ENCODE measurements around the gene ADCY3. TPM values are rescaled to one million over a fixed set of nuclear protein-coding genes. Genes with fewer than 3 reads are reported as not detected.

Gene ADCY3
- total RNA-seq, 3 donors from 2014 or later (not counting 1 experiment from before 2014, with no cell fraction given) = 5.4 to 9.2 (median 7.6) TPM

- no peak overlapping the region for H3K4me3 Mint-ChIP-seq
- peaks cover 9% of the 10 kb centered on the region in 2 donors for H3K4me1 Mint-ChIP-seq
- no peak for ATAC-seq
- intact Hi-C loops (cut with micrococcal nuclease) = no loop called here
- Histone ChIP-seq H3K9me3 (ENCODE audit: control insufficient read depth, insufficient read depth, low read length) (no peaks in the 10 kb centered on the region), H3K4me3 (ENCODE audit: low read length) (no peak overlapping the region), H3K27ac (ENCODE audit: low read length) (no peak overlapping the region), H3K27me3 (ENCODE audit: control insufficient read depth, insufficient read depth, low read length) (no peaks in the 10 kb centered on the region), H3K36me3 (ENCODE audit: control insufficient read depth, insufficient read depth, low read length) (peaks cover 37% of the 10 kb centered on the region), H3K4me1 (ENCODE audit: control insufficient read depth, insufficient read depth, low read length) (no peaks in the 10 kb centered on the region)
- 96% methylated on average over 7 of the region's 7 CpGs for WGBS (ENCODE audit: insufficient coverage)
- H3K27ac Mint-ChIP-seq = no peak overlapping the region
- H3K36me3 Mint-ChIP-seq = peaks cover 7% of the 10 kb centered on the region
- no peaks in the 10 kb centered on the region for H3K9me3 Mint-ChIP-seq
- no peak for DNase-seq
- no peak for TF ChIP-seq CTCF (IDR thresholded peaks at IDR 0.05)
- no peaks in the 10 kb centered on the region for H3K27me3 Mint-ChIP-seq (ENCODE audit: low read depth in 2 of 2)
These were observed 99.9 kb downstream of the ADCY3 start for GRCh38 chr2:24820175-24820513.

- Mint-ChIP-seq H3K36me3 (peaks cover 7% of the 10 kb centered on the region), H3K4me3 (no peak overlapping the region), H3K27ac (no peak overlapping the region), H3K9me3 (no peaks in the 10 kb centered on the region), H3K27me3 (ENCODE audit: low read depth in 2 of 2) (no peaks in the 10 kb centered on the region), H3K4me1 (peaks cover 12 to 13% of the 10 kb centered on the region in 2 donors)
- Histone ChIP-seq H3K27ac (ENCODE audit: low read length) (no peak overlapping the region), H3K4me3 (ENCODE audit: low read length) (no peak overlapping the region), H3K36me3 (ENCODE audit: control insufficient read depth, insufficient read depth, low read length) (peaks cover 37% of the 10 kb centered on the region), H3K4me1 (ENCODE audit: control insufficient read depth, insufficient read depth, low read length) (no peaks in the 10 kb centered on the region), H3K9me3 (ENCODE audit: control insufficient read depth, insufficient read depth, low read length) (no peaks in the 10 kb centered on the region), H3K27me3 (ENCODE audit: control insufficient read depth, insufficient read depth, low read length) (no peaks in the 10 kb centered on the region)
- TF ChIP-seq CTCF (IDR thresholded peaks at IDR 0.05) = no peak
- ATAC-seq = no peak
- 97% methylated on average over 14 of the region's 21 CpGs for WGBS (ENCODE audit: insufficient coverage)
- DNase-seq = no peak
- intact Hi-C loops (cut with micrococcal nuclease) = no loop called here
These were observed 100.4 kb downstream of the ADCY3 start for GRCh38 chr2:24819442-24820174.

- ATAC-seq = no peak
- peaks cover 7% of the 10 kb centered on the region for H3K36me3 Mint-ChIP-seq
- no peaks in the 10 kb centered on the region for H3K4me1 ChIP-seq (ENCODE audit: control insufficient read depth, insufficient read depth, low read length)
- no peaks in the 10 kb centered on the region for H3K27me3 ChIP-seq (ENCODE audit: control insufficient read depth, insufficient read depth, low read length)
- no peak overlapping the region for H3K4me3 Mint-ChIP-seq
- no peak for DNase-seq
- peaks cover 20 to 22% of the 10 kb centered on the region in 2 donors for H3K4me1 Mint-ChIP-seq
- intact Hi-C loops (cut with micrococcal nuclease) = no loop called here
- TF ChIP-seq CTCF (IDR thresholded peaks at IDR 0.05) = no peak
- H3K4me3 ChIP-seq (ENCODE audit: low read length) = no peak overlapping the region
- H3K27ac ChIP-seq (ENCODE audit: low read length) = no peak overlapping the region
- no peaks in the 10 kb centered on the region for H3K27me3 Mint-ChIP-seq (ENCODE audit: low read depth in 2 of 2)
- no peak overlapping the region for H3K27ac Mint-ChIP-seq
- H3K36me3 ChIP-seq (ENCODE audit: control insufficient read depth, insufficient read depth, low read length) = peaks cover 37% of the 10 kb centered on the region
- WGBS (ENCODE audit: insufficient coverage) = 85% methylated on average over 9 of the region's 9 CpGs
- no peaks in the 10 kb centered on the region for H3K9me3 Mint-ChIP-seq
- no peaks in the 10 kb centered on the region for H3K9me3 ChIP-seq (ENCODE audit: control insufficient read depth, insufficient read depth, low read length)
These were observed 101.3 kb downstream of the ADCY3 start for GRCh38 chr2:24818721-24819167.

GRCh38 chr2:24816884-24817283 lies 103.2 kb downstream of the ADCY3 start:
- no peak for ATAC-seq
- intact Hi-C loops (cut with micrococcal nuclease) = no loop called here
- Histone ChIP-seq H3K4me1 (ENCODE audit: control insufficient read depth, insufficient read depth, low read length) (no peaks in the 10 kb centered on the region), H3K4me3 (ENCODE audit: low read length) (no peak overlapping the region), H3K36me3 (ENCODE audit: control insufficient read depth, insufficient read depth, low read length) (peaks cover 37% of the 10 kb centered on the region), H3K9me3 (ENCODE audit: control insufficient read depth, insufficient read depth, low read length) (no peaks in the 10 kb centered on the region), H3K27ac (ENCODE audit: low read length) (no peak overlapping the region), H3K27me3 (ENCODE audit: control insufficient read depth, insufficient read depth, low read length) (no peaks in the 10 kb centered on the region)
- H3K27me3 Mint-ChIP-seq (ENCODE audit: low read depth in 2 of 2) = no peaks in the 10 kb centered on the region
- no peak for TF ChIP-seq CTCF (IDR thresholded peaks at IDR 0.05)
- no peak overlapping the region for H3K27ac Mint-ChIP-seq
- no peaks in the 10 kb centered on the region for H3K9me3 Mint-ChIP-seq
- no peak for DNase-seq
- peaks cover 20 to 24% of the 10 kb centered on the region in 2 donors for H3K4me1 Mint-ChIP-seq
- peaks cover 7% of the 10 kb centered on the region for H3K36me3 Mint-ChIP-seq
- no peak overlapping the region for H3K4me3 Mint-ChIP-seq
- WGBS (ENCODE audit: insufficient coverage) = 94% methylated on average over 3 of the region's 4 CpGs
